GM12878 (cell line): ENCODE measurements around the gene CELSR1. TPM values are rescaled to one million over a fixed set of nuclear protein-coding genes. Genes with fewer than 3 reads are reported as not detected.

Experiments used
- ATAC-seq: fragments of 200-7000 bp; cut with Tn5 transposase; 3 replicates; pipeline ENCODE4 v1.9.1; 2020; ENCODE audit warnings: mild to moderate bottlenecking, moderate library complexity
- BruUV-seq: library from RNA; stranded (reverse); fragments of 400-500 nt; replicated peaks from 2 replicates; lab custom pipeline; 2021; lab: Mats Ljungman, UMichigan
- CTCF ChIA-PET: fragments of 300-600 bp; sonication (Branson Sonifier 250); formaldehyde crosslinking; extraction: SDS; loops from one replicate; lab custom pipeline; 2021; ENCODE audit warnings: inconsistent platforms; lab: Yijun Ruan, JAX
- POLR2A ChIA-PET: fragments of 350-600 bp; formaldehyde crosslinking; extraction: SDS; loops from one replicate; lab custom pipeline; 2021; ENCODE audit warnings: inconsistent platforms; lab: Charles Lee
- RAD21 ChIA-PET: fragments of 300-600 bp; sonication (Branson Sonifier 250); formaldehyde crosslinking; loops from one replicate; lab custom pipeline; 2023; ENCODE audit warnings: antibody characterized with exemption; ENCODE audit not compliant: unreplicated experiment; lab: Charles Lee
- SMC1A ChIA-PET: fragments of 300-600 bp; sonication (Branson Sonifier 250); formaldehyde crosslinking; loops from one replicate; lab custom pipeline; 2023; ENCODE audit not compliant: unreplicated experiment, uncharacterized antibody; lab: Charles Lee
- DNase-seq: peaks from one replicate; pipeline ENCODE4 v3.0.0-alpha.2; 2011; ENCODE audit warnings: low read depth, low spot score
- FAIRE-seq: peaks from 3 replicates; lab custom pipeline; 2011; peaks lifted over from hg19 to GRCh38; lab: Jason Lieb, UNC
- H2AFZ ChIP-seq: 2 replicates; pipeline ENCODE4 v1.6.0; 2011; ENCODE audit warnings: low read depth, low read length, control low read depth; ENCODE audit not compliant: control insufficient read depth
- H3K27ac ChIP-seq: 2 replicates; pipeline ENCODE4 v1.5.1; 2011; ENCODE audit warnings: control low read depth; ENCODE audit not compliant: control insufficient read depth, insufficient read depth
- H3K27me3 ChIP-seq, 2 experiments: replicated peaks in 1 of 2; 2 replicates each; pipeline versions ENCODE4 v1.6.0 to v1.6.1; 2011; ENCODE audit warnings: low read length in 1 of 2; ENCODE audit not compliant: control insufficient read depth in 2 of 2, insufficient read depth in 2 of 2
- H3K36me3 ChIP-seq, 2 experiments: 2 replicates each; pipeline ENCODE4 v1.5.1; 2011; ENCODE audit warnings: low read length in 1 of 2; ENCODE audit not compliant: control insufficient read depth in 2 of 2, insufficient read depth in 2 of 2
- H3K4me1 ChIP-seq: 2 replicates; pipeline ENCODE4 v1.6.1; 2011; ENCODE audit warnings: mild to moderate bottlenecking, low read length, moderate library complexity, mixed read lengths; ENCODE audit not compliant: control insufficient read depth, insufficient read depth
- H3K4me2 ChIP-seq: 2 replicates; pipeline ENCODE4 v1.6.0; 2011; ENCODE audit warnings: control low read depth; ENCODE audit not compliant: control insufficient read depth, insufficient read depth
- H3K4me3 ChIP-seq: fragments of 200-600 bp; sonication (generic); 2 replicates; pipeline ENCODE4 v1.5.1; 2016
- H3K79me2 ChIP-seq: 2 replicates; pipeline ENCODE4 v1.6.0; 2011; ENCODE audit warnings: low read length; ENCODE audit not compliant: control insufficient read depth, insufficient read depth
- H3K9ac ChIP-seq: 2 replicates; pipeline ENCODE4 v1.8.0; 2011; ENCODE audit warnings: low read length, control low read depth, mixed read lengths; ENCODE audit not compliant: control insufficient read depth, insufficient read depth
- H3K9me3 ChIP-seq: replicated peaks from 3 replicates; pipeline ENCODE4 v1.5.1; 2011; ENCODE audit warnings: mild to moderate bottlenecking, low read length; ENCODE audit not compliant: control insufficient read depth, insufficient read depth
- H4K20me1 ChIP-seq: 2 replicates; pipeline ENCODE4 v1.6.0; 2011; ENCODE audit not compliant: control insufficient read depth, insufficient read depth
- BACH1 ChIP-seq: fragments of 450-650 bp; IDR thresholded peaks from 2 replicates; pipeline ENCODE4 v1.6.1; 2017; ENCODE audit warnings: mild to moderate bottlenecking, borderline replicate concordance
- BHLHE40 ChIP-seq, 2 experiments: fragments of 450-650 bp in 1 of 2; IDR thresholded peaks; 2 replicates each; pipeline ENCODE4 v1.6.1; 2011 to 2017; ENCODE audit warnings: low read depth in 2 of 2, borderline replicate concordance in 1 of 2, improper control_type of control experiment in 1 of 2, low read length in 1 of 2, mild to moderate bottlenecking in 1 of 2
- BRCA1 ChIP-seq: IDR thresholded peaks from 2 replicates; pipeline ENCODE4 v1.6.1; 2011; ENCODE audit warnings: low read depth, low read length, improper control_type of control experiment
- EGR1 ChIP-seq, 2 experiments: IDR thresholded peaks; 1 replicate in 1 of 2; 2 replicates in 1 of 2; pipeline ENCODE4 v1.6.1; 2011 to 2012; ENCODE audit warnings: low read depth in 2 of 2, low read length in 2 of 2, borderline replicate concordance in 1 of 2, mild to moderate bottlenecking in 1 of 2, moderate library complexity in 1 of 2
- GATAD2B ChIP-seq: fragments of 450-650 bp; conservative IDR thresholded peaks from 2 replicates; pipeline ENCODE4 v1.6.1; 2017; ENCODE audit warnings: low read depth, mild to moderate bottlenecking, moderate library complexity
- IKZF1 ChIP-seq: fragments of 450-650 bp; conservative IDR thresholded peaks from 2 replicates; pipeline ENCODE4 v1.6.1; 2017; ENCODE audit warnings: antibody characterized with exemption, mild to moderate bottlenecking
- KDM1A ChIP-seq: fragments of 200-600 bp; sonication (generic); IDR thresholded peaks from 2 replicates; pipeline ENCODE4 v1.6.1; 2016; ENCODE audit warnings: borderline replicate concordance
- LARP7 ChIP-seq: fragments of 450-650 bp; IDR thresholded peaks from 2 replicates; pipeline ENCODE4 v1.6.1; 2017; ENCODE audit warnings: mild to moderate bottlenecking
- MYC ChIP-seq: IDR thresholded peaks from 2 replicates; pipeline ENCODE4 v1.6.1; 2011; ENCODE audit warnings: mild to moderate bottlenecking, low read length, moderate library complexity, inconsistent platforms; ENCODE audit not compliant: insufficient read depth, insufficient replicate concordance, insufficient read length, severe bottlenecking
- POLR2A ChIP-seq: IDR thresholded peaks from 2 replicates; pipeline ENCODE4 v1.6.1; 2011; ENCODE audit warnings: low read depth, mild to moderate bottlenecking, low read length
- RB1 ChIP-seq: fragments of 450-650 bp; formaldehyde crosslinking; IDR thresholded peaks from 2 replicates; pipeline ENCODE4 v1.6.1; 2017; ENCODE audit warnings: mild to moderate bottlenecking, borderline replicate concordance
- SMARCA5 ChIP-seq: fragments of 450-650 bp; IDR thresholded peaks from 2 replicates; pipeline ENCODE4 v1.6.1; 2017; ENCODE audit warnings: mild to moderate bottlenecking
- TBL1XR1 ChIP-seq: IDR thresholded peaks from 2 replicates; pipeline ENCODE4 v1.6.1; 2012; ENCODE audit warnings: low read depth, low read length, improper control_type of control experiment
- ZNF217 ChIP-seq: fragments of 450-650 bp; IDR thresholded peaks from 2 replicates; pipeline ENCODE4 v1.6.1; 2017; ENCODE audit warnings: antibody characterized with exemption, mild to moderate bottlenecking
- ZZZ3 ChIP-seq: IDR thresholded peaks from 2 replicates; pipeline ENCODE4 v1.6.1; 2011; ENCODE audit warnings: low read depth; ENCODE audit not compliant: control insufficient read depth, insufficient read length
- WGBS: methylation state at CpG from one replicate; pipeline ENCODE4 v1.1.6; 2016; ENCODE audit warnings: low lambda C conversion rate; ENCODE audit not compliant: insufficient replicate concordance, insufficient coverage; ENCODE audit errors: missing lambda C conversion rate; 5-methylcytosine and 5-hydroxymethylcytosine counted together
- in situ Hi-C: fragments of 300-500 bp; cut with MboI; formaldehyde crosslinking; loops from 9 replicates; pipeline ENCODE4 v1.14.3; 2018; ENCODE audit warnings: mixed read lengths
- intact Hi-C: fragments of 100-400 bp; cut with micrococcal nuclease; formaldehyde crosslinking; loops from one replicate; pipeline ENCODE4 v1.14.2; 2022; ENCODE audit not compliant: unreplicated experiment
- polyA plus RNA-seq, 11 experiments: library from polyadenylated mRNA; depleted of rRNA in 4 of 11; unstranded in 6 of 11; stranded (reverse) in 5 of 11; fragments of >200 nt; fragmentation: Nextera tagmentation in 4 of 11; fragmentation: Illumina TruSeq in 1 of 11; extraction: Ambion mirVana in 4 of 11; extraction: Trizol in 1 of 11; gene quantifications; 1 replicate in 1 of 11; 2 replicates in 10 of 11; pipeline versions ENCODE4 v1.2.1 to v1.2.3, GENCODE V29; 2011 to 2016; ENCODE audit warnings: inconsistent platforms in 2 of 11, missing spikeins in 2 of 11, low read depth in 1 of 11
- total RNA-seq, 4 experiments: library from RNA; depleted of rRNA in 3 of 4; stranded (reverse); fragments of >200 nt in 3 of 4; fragmentation: Illumina TruSeq in 1 of 4; extraction: Trizol in 1 of 4; gene quantifications; 2 replicates each; pipeline versions ENCODE4 v1.2.1 to v1.2.3, GENCODE V29; 2013 to 2021
- TF ChIP-seq, protein P1 (sequence below): fragments of 450-650 bp; conservative IDR thresholded peaks from 2 replicates; pipeline ENCODE4 v1.6.1; 2017; ENCODE audit warnings: mild to moderate bottlenecking, moderate library complexity
- TF ChIP-seq, protein P2 (sequence below): fragments of 450-650 bp; IDR thresholded peaks from 2 replicates; pipeline ENCODE4 v1.6.1; 2017; ENCODE audit warnings: mild to moderate bottlenecking

Gene CELSR1
- total and polyA plus RNA-seq, 10 of the 15 experiments (the other 5 are each of a cell fraction or from before 2014, with no cell fraction given) = 0.05 to 1.7 (median 0.35) TPM; not detected in 2

DNA sequence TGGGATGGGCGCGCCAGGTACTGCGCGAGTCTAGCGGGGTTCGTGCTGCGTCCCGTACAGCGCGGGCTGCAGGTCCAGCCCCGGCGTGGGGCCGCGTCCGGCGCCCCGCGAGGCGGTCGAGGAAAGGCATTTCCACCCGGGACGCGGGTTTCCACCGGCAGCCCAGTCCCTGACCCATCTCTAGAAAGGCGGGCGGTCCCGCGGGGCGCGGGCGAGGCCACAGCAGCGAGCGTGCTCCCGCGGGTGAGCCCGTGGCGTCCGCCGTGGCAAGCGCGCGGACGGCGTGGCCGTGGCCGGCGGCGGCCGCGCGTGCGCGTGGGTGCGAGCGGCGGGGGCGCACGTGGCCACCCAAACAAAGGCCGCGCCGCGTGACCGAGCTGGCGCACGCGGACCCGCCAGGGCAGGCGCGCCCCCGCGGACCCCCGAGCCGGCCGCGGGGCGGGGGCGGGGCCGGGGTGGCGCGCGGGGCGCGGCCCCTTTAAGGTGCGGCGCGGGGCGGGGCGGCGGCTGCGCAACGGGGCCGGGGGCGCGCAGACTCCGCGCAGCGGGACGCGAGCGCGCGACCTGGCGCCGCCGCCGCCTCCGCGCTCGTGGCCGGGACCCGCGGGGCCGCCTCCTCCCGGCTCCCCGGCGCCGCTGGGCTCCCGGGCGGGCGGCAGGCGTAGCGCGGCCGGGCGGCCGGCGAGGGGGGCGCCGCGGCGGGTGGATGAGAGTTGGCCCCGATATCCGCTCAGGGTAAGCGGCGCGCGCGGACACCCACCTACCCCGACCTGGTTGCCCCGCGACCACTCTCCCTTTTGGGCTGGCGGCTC lies 39.3 kb upstream of the CELSR1 start:
- intact Hi-C loops = loop anchor here (5.0 kb wide), 1 partner anchor 36 kb away; no protein-coding TSS in a partner anchor
- H3K36me3 ChIP-seq = no peaks in the 10 kb centered on the region
- H3K9ac ChIP-seq = peak overlapping the region; percentile 26; the same call in 1 of the 2 replicates
- DNase-seq (no peak), ATAC-seq (peak; percentile 9; the same call in 2 of the 3 replicates), FAIRE-seq (no peak)
- peaks cover 15% of the 10 kb centered on the region for H3K4me1 ChIP-seq
- no peaks in the 10 kb centered on the region for H4K20me1 ChIP-seq
- ChIA-PET POLR2A (no interaction called here), SMC1A (no interaction called here), CTCF (interaction anchor here (1.8 kb wide), 1 partner anchor 13 kb away, joined by 6 read pairs; no protein-coding TSS in a partner anchor), RAD21 (interaction anchor here (0.9 to 1.0 kb wide), 2 partner anchors 11 to 38 kb away, joined by 3 to 6 read pairs; no protein-coding TSS in a partner anchor)
- no peaks in the 10 kb centered on the region; the same call in 1 of the 2 replicates for H3K79me2 ChIP-seq
- TF ChIP-seq BACH1 = peak; percentile 94
- TF ChIP-seq, protein P1, sequence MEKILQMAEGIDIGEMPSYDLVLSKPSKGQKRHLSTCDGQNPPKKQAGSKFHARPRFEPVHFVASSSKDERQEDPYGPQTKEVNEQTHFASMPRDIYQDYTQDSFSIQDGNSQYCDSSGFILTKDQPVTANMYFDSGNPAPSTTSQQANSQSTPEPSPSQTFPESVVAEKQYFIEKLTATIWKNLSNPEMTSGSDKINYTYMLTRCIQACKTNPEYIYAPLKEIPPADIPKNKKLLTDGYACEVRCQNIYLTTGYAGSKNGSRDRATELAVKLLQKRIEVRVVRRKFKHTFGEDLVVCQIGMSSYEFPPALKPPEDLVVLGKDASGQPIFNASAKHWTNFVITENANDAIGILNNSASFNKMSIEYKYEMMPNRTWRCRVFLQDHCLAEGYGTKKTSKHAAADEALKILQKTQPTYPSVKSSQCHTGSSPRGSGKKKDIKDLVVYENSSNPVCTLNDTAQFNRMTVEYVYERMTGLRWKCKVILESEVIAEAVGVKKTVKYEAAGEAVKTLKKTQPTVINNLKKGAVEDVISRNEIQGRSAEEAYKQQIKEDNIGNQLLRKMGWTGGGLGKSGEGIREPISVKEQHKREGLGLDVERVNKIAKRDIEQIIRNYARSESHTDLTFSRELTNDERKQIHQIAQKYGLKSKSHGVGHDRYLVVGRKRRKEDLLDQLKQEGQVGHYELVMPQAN = no peak
- TF ChIP-seq POLR2A = 0 out of 2 replicates have a peak, but pooled peaks have one; percentile 37
- peak; percentile 12 to 85; a peak in 2 of 4 replicates for TF ChIP-seq BHLHE40 (IDR thresholded peaks at IDR 0.05; ENCODE audit: borderline replicate concordance in 1 of 2, low read depth in 2 of 2, low read length in 1 of 2)
- TF ChIP-seq IKZF1 = peak; percentile 50
- no peak for TF ChIP-seq KDM1A
- TF ChIP-seq, protein P2, sequence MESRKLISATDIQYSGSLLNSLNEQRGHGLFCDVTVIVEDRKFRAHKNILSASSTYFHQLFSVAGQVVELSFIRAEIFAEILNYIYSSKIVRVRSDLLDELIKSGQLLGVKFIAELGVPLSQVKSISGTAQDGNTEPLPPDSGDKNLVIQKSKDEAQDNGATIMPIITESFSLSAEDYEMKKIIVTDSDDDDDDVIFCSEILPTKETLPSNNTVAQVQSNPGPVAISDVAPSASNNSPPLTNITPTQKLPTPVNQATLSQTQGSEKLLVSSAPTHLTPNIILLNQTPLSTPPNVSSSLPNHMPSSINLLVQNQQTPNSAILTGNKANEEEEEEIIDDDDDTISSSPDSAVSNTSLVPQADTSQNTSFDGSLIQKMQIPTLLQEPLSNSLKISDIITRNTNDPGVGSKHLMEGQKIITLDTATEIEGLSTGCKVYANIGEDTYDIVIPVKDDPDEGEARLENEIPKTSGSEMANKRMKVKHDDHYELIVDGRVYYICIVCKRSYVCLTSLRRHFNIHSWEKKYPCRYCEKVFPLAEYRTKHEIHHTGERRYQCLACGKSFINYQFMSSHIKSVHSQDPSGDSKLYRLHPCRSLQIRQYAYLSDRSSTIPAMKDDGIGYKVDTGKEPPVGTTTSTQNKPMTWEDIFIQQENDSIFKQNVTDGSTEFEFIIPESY = 0 out of 2 replicates have a peak, but pooled peaks have one; percentile 19
- peak; percentile 26; the same call in 1 of the 2 replicates for TF ChIP-seq ZNF217
- no peak for TF ChIP-seq BRCA1
- 0 out of 3 replicates have a peak, but pooled peaks of 1 of the 2 experiments have one; percentile 23 for TF ChIP-seq EGR1 (IDR thresholded peaks at IDR 0.05; ENCODE audit: borderline replicate concordance in 1 of 2, low read depth in 2 of 2, low read length in 2 of 2)
- peak; percentile 95 for TF ChIP-seq GATAD2B
- TF ChIP-seq MYC = peak; percentile 22
- TF ChIP-seq TBL1XR1 = no peak
- no peak for TF ChIP-seq ZZZ3
- peak; percentile 39; the same call in 1 of the 2 replicates for TF ChIP-seq RB1
- TF ChIP-seq SMARCA5 = peak; percentile 80
- TF ChIP-seq LARP7 = peak; percentile 87; the same call in 1 of the 2 replicates
- no peak overlapping the region; the same call in 1 of the 2 replicates for H3K4me3 ChIP-seq
- BruUV-seq = no TSS peak
- WGBS = 7% methylated on average over 53 of the region's 142 CpGs
- H2AFZ ChIP-seq = peak overlapping the region; percentile 72
- H3K27me3 ChIP-seq = no peaks in the 10 kb centered on the region; a peak in 1 of 4 replicates
- in situ Hi-C loops = no loop called here
- peak overlapping the region; percentile 84 for H3K4me2 ChIP-seq
- no peak overlapping the region for H3K27ac ChIP-seq
- peaks cover 4% of the 10 kb centered on the region; the same call in 1 of the 3 replicates for H3K9me3 ChIP-seq
